ENCODE data around the gene SLC25A11.
A peak's percentile ranks its signal among the peaks of the same experiment; 100 is the strongest.
"Not testable (repeated sequence)": the region's sequence is repeated elsewhere in the genome, so short reads cannot be mapped to it uniquely, and the experiment has no call there.

SLC25A11 gene

GRCh38 chr17:4944163-4944553 lies 4.3 kb upstream of the SLC25A11 start:
- no peak for DNase-seq

- no peak for DNase-seq
Measured at GRCh38 chr17:4942760-4943508, 3.1 kb upstream of the SLC25A11 start.

- DNase-seq = no peak
Measured at GRCh38 chr17:4941319-4941610, 1.4 kb upstream of the SLC25A11 start.

- no peak for DNase-seq
Measured at GRCh38 chr17:4940555-4941318, 891 bp upstream of the SLC25A11 start.

GRCh38 chr17:4939546-4939795 lies 375 bp downstream of the SLC25A11 start:
- DNase-seq = peak; percentile 59

- no peak for DNase-seq
Measured at GRCh38 chr17:4938688-4939545, 929 bp downstream of the SLC25A11 start.

GRCh38 chr17:4938069-4938491 lies 1.8 kb downstream of the SLC25A11 start:
- no peak for DNase-seq

GRCh38 chr17:4937553-4937952 lies 2.3 kb downstream of the SLC25A11 start:
- DNase-seq = no peak

- no peak for DNase-seq
Measured at GRCh38 chr17:4936436-4936835, 3.4 kb downstream of the SLC25A11 start.

- no peak for DNase-seq
Measured at GRCh38 chr17:4935650-4936049, 4.2 kb downstream of the SLC25A11 start.

GRCh38 chr17:4934173-4934979 lies 5.5 kb downstream of the SLC25A11 start:
- no peak for DNase-seq

- DNase-seq = no peak
Measured at GRCh38 chr17:4933646-4934045, 6.2 kb downstream of the SLC25A11 start.

- DNase-seq = no peak
Measured at GRCh38 chr17:4932756-4933155, 7.1 kb downstream of the SLC25A11 start.

GRCh38 chr17:4931963-4932362 lies 7.9 kb downstream of the SLC25A11 start, which contains the start of gene GP1BA:
GP1BA (plus strand) TSS chr17:4932277; CDS start chr17:4932605, 328 bp downstream.
- no peak for DNase-seq

- DNase-seq = no peak
Measured at GRCh38 chr17:4928881-4929280, 11.0 kb downstream of the SLC25A11 start.

- not testable (repeated sequence) for DNase-seq
Measured at GRCh38 chr17:4926577-4927335, 13.1 kb downstream of the SLC25A11 start.

GRCh38 chr17:4921320-4921719 lies 18.5 kb downstream of the SLC25A11 start:
- no peak for DNase-seq

- DNase-seq = no peak
Measured at GRCh38 chr17:4920351-4921048, 19.3 kb downstream of the SLC25A11 start.

- no peak for DNase-seq
Measured at GRCh38 chr17:4919511-4920047, 20.3 kb downstream of the SLC25A11 start.

- DNase-seq = not testable (repeated sequence)
Measured at GRCh38 chr17:4914551-4914950, 25.3 kb downstream of the SLC25A11 start.

- no peak for DNase-seq
Measured at GRCh38 chr17:4913994-4914393, 25.9 kb downstream of the SLC25A11 start.
